ENCODE data around the gene CPT1B.

- TF ChIP-seq CTCF (IDR thresholded peaks at IDR 0.05) (no peak), POLR2A (IDR thresholded peaks at IDR 0.05) (no peak)
Observed at GRCh38 chr22:50581031-50581949, 3.1 kb upstream of the CPT1B start.

Data from uterus (tissue), 2 donors.